ENCODE measurements around the gene ARHGAP22.

Gene ARHGAP22

DNA sequence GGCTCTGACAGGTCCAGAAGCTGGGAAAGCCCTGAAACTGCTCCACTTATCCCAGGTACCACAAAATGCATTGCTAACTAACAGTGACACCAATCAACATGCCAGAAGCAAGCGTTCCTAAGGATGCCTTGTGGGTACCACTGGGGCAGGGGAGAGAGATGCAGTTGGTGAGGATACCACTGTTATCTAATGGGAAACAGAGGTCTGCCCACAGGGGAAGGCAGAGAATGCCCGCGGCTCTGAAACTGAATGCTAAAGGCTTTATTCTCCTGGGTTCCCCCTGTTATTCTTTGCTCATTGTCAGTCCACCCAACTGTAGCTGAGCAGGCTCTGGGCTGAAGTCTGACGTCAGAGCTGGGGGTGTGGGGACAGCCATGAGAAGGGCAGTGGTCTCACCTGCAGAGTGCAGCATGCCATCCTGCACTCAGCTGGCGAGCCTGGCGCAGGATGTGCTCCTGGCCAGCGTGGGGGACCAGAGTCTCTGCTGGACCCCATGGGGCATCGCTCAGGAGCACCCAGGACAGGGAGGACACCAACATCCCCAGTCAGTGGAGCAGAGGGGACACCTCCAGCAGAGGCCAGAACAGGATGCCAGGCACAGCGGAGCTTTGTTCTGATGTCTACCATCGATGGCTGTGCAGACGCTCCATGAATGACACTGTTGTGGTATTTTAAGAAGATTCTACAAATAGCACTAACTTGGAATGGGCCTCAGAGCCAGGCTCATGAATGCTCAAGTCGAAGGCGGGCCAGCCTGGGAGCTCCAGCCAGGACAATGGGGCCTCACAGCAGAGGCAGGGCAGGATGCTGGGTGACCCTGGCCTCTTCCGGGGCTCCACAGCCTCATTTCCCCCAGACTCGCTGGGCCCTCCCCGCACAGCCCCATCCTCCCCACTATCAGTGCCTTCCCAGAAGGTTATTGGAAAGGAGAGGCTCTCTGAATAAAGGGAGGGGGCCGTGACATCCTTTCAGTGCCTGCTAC, 95.8 kb downstream of the ARHGAP22 start:
- DNase-seq, result no peak

DNA sequence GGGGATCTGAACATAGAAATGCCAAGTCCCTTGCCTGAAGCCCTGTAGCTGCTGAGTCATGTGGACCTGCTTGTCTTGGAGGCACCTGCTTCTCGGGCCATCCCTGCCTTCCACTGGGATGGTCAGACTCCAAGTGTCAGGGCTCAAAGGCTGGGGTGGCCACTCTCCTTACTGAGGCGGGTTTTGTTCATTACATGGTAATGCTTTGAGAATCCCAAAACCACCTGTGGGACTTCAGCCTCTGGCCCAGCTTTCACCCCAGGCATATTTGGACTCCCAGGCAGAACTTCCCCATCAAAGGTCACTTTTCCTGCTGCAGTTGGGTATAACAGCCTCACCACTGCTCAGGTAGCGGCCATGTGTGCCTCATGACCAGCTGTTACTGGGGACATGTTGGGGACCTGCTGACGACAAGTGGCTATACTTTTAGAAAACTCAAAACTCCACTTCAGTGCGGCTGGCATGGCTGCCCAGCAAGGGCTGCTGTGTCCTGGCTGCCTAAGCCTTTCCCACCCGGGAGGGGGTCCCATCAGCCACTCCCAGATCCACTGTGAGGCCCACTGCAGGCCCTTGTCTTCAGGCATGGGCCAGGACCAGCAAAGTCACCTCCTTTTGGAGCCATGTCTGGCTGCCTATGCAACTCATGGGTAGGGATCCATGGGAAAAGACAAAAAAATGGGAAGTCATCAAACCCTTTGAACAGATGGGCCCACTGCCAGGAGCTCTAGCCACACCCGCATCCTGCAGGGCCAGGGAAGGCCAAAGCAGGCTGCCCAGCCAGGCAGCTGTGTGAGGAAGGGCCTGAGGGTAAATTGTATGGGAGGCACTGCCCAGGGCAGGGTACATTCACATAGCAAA, 96.7 kb downstream of the ARHGAP22 start:
- DNase-seq, result no peak

DNA sequence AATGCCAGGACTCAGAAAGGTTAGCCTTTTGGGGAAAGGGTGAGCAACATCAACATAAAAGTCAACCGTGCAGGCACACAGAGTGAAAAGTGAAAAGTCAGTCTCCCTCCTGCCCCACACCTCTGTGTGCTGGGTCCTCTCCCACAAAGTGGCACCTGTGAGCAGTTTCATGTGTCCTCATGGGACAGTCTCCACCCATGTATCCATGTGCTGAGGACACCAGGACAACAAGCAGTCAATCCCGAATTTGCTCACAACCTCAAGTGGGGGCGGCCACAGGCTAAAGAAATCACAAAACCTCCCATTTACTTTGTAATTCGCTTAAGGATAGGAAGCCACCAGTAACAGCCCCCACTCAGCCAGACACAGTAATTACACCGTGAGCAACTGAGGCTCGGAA, 97.4 kb downstream of the ARHGAP22 start:
- DNase-seq, result no peak

DNA sequence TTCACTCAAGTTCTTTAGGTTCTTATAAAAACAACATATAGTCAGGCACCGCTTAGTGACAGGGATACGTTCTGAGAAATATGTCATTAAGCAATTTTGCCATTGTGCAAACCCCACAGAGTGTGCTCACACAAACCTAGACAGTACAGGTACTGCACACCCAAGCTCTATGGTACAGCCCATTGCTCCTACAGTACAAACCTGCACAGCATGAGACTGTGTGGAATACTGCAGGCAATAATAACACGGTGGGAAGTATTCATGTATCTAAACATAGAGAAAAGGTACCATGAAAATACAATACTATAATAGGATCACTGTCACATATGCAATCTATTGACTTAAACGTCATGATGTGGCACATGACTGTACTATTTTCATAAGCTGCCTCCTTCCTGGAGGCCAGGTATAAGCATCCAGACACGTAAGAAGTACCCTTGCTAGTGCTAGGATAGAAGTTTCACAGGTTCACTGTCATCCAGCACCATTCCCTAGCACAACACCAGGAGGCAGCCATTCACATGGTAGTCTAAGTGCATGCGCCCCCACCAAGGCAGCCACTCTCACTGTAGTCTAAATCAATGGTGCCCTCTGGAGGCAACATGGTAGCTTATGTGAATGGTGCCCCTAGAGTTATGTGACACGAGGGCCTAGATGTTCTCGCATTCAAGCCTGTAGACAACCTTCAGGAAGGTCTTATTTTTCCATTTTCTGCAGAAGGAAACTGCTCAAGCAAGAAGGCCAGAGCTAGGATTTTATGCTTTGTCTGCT, 98.5 kb downstream of the ARHGAP22 start:
- no peak for DNase-seq

DNA sequence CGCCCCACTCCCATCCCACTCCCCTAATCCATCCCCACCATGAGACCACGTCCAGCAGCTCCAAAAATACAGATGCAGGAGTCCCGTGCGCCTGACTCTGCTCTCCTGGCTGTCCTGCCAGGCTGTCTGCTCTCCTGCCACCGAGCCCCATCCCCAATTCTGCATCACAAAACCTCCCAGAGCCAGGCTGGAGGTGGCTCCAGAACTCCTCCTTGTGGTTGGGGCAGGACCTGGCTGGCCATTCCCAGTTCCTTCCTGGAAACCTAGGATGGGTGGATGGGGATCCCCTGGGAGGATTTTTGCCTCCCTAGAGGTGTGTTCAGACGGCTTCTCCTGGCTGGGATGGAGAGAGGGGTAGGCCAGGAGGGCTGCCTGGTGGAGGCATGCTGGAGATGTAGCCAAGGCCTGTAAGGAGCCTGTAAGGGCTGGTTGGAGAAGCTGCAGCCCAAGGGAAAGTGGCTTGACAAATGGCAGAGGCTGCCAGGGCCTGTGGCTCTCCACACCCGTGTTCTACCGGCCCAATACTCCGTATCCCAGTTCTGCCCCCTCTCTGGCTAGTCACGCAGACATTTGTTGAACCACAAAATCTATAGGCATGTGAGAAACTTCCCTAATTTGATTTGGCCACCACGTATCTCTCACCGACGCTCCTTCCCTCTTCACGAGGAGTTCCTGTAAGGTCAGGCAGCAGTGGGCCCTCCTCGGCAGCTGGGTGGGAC, 99.3 kb downstream of the ARHGAP22 start:
- no peak for DNase-seq

DNA sequence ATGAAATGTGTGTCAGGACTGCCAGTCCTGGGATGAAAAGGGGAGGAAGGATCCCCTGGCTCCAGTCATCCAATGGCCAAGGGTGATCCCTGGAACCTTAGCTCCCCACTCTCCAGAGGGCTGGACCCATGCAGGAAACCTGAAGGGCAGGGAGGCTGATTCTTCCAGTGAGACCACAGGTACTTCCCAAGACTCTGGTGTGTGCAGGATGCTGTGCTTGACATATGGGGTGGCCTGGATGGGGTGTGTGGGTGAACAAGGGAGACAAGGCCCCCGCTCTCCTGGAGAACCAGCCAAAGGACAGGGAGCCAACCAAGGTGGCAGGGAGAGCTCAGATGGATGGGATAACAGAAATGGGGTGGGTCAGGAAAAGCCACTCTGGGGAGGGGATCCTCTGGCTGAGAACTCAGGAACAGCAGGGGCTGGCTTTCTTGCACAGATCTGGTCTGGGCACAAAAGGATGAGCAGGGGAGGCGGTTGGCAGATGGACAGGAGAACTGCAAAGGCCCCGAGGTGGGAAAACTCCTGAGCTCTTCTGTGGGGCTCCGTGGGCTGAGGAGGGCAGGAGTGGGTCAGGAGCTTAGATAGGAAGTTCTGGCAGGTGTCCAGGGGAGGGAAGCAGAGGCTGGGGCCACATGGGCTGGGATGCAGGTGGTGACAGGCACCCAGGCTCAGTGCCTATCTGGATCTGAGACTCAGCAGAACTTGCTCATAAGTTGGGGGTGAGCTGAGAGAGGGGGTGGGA, 100.6 kb downstream of the ARHGAP22 start:
- DNase-seq, result no peak

DNA sequence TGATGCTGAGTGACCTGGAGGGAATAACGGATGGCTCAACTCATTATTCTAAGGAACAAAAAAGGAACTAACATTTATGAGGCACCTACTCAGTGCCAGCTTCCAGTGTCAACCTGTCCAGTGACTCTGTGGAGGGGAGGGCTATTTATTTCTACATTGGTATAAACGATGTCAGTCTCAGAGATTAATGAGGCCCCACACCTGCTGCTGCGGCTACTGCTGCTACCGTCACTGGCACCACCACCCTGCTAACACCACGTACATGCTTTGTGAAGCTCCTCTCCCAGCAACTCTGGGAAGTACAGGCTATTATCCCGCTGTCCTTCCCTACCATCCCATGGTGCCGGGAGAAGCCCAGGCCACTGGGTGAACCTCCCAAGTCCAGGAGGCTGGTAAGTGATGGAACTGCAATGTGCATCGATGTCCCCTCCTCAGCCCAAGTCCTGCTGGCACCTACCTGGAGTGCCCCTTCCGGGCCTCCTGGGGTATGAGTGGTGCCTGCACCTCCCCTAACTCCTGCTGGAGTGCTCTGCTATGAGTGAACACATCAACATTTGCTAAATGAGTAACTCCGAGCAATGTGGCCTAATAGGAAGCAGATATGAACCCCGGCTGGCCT, 101.5 kb downstream of the ARHGAP22 start:
- DNase-seq, result no peak

DNA sequence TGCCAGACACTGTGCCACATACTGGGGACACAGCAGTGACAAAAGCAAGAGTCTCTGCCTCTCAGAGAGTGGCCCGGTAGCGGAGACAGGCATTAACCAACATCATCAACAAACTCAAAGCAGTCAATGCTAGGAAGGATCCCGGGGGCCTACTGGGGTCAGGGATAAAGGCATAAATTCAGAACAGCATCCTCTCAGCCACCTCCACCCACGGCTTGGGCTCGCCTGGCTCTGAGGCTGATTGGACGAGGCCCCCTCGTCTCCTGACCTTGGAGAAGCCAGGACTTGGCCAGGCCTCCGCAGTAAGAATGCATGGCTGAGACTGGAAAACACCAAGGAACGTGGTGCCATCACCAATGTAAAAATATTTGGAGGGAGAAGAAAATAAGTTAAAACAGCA, 102.1 kb downstream of the ARHGAP22 start:
- no peak for DNase-seq

DNA sequence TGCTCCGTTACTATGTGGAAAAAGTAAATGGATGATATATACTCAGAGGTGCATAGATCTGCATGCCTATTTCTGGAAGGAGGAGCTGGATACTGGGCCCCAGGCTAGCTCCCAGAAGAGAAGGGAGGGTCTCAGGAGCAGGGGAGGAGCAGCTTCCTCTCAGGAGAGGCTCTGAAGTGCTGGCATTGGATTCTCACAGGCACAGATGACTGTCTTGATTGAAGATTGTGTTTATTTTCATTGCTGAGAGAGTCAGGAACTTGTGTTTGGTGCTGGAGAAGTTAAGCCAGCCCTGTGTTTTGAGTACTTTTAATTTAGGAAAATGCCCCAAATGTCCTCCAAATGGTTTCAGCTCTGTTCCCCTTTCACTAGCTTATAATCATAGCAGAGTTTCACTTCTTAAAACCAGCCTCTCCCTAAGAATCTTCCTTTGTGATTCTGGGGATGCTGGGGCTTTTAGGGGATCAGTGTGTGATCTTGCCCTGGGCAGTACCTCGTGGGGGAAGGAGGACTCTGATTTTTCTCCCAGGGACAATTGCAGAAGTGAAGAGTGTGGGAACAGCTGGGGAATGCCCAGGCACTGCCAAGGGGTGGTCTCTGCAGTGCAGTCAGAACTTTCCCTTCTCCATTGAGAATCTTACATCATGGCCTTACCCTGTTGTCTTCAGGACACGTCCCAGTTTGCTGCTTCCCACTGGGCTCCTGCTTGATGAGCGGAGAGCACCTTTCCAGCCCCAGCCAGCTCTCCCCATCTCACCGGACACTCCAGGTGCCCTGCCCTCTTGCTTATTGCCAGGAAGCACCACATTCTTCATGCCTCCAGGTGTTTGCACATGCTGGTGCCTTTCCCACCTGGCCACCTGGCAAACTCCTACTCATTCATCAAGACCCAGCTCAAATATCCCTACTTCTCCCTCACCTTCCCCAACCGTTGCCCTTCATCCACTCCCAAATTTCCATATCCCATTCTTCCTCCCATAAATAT, 102.8 kb downstream of the ARHGAP22 start:
- DNase-seq, result no peak

DNA sequence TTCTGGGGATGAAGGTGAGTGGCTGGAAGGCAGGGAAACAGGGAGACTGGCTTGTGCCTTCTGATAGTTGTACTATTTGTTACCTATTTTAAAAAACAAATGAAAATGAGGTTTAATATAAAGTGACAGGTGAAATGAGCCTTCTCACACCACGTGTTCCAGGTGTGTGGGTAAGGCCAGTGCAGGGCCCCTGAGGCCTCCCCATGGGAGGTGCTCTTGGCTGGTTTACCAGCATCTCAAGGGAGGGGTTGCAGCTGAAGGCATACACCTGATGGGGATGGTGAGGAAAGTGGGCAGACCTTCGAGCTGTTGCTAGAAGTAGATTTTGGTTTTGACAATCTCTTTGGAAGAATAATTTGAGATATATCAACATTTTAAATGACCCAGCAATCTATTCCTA, 103.6 kb downstream of the ARHGAP22 start:
- no peak for DNase-seq

DNA sequence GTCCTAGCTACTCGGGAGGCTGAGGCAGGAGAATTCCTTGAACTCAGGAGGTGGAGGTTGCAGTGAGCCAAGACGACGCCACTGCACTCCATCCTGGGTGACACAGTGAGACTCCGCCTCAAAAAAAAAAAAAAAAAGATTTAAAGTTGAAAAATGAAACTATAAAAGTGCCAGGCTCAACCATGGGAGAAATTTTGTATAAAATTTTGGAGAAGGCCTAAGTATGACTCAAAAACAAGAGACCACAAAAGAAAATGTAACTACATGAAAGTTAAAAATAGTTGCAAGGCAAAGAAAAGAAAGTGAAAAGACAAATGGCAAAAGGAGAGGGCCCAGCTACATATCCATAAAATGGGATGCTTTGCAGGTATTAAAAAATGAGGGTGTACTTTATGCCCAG, 104.1 kb downstream of the ARHGAP22 start:
- DNase-seq, result no peak

DNA sequence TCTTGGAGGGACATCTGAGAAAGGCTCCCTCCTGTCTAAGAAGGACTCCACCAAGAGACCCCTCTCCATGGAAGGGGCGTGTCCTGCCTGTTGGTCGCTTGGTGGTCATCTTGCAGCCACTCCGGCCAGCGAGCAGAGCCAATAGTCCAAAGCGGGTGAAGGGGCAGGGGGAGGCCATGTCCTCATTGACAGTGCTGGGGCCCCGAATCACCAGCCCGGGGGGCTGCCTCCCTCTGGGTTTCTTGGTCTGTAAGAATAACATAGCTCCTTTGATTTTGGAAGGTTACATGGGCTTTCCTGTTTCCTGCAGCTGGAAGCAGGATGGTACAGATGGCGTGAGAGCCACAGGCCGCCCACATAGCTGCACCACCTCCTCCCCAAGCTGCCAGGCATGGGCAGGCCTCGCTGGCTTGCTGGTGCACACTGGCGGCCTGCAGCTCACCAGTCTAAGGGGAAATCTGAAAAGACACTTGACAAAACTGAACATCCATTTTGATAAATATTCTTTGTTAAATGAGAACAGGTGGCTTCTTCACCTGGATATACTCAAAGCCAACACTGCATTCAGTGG, 105.8 kb downstream of the ARHGAP22 start:
- DNase-seq, result no peak

DNA sequence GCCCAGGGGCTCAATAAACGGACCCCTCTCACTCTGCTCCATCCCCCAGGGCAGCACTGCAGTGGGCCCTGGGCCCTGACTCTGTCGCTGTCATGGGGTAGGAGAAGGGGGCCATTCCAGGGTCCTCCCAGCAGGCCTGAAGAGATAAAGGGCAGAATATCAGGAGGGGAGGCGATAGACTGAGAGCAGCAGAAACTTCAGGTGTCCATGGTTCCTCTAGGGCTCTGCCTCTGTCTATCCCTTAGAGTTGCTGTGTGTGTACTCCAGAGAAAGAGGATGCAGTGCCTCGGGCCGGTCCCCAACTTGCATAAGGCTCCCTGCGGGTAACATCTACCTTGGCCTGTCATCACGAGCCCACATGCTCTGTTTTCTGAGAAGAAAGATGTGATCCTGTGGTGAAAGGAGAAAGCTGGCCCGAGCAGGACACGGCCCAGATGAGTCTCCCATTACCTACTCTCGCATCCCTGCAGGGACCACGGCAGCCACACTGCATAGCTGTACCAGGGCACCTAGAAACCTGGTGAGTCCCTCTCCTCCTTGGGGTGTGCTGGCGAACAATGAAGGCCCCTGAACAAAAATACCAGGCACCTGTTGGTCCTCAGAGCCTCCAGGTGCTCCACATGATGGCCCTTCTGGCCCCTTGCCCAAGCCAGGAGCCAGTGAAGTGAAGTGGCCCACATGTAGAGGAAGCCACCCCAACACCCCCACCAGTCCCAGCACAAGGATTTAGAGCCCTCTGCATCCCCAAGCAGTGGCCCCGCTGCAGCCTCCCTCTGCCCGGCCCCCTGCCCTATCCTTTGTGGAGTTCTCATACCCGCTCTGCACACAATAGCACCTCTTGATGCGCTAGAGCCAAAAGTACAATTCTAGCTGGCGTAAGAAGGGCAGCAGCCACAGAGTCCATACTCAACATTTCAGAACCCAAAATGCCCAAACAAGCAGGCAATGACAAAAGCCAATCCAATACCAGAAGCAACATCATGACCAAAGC, 106.8 kb downstream of the ARHGAP22 start:
- DNase-seq, result no peak

DNA sequence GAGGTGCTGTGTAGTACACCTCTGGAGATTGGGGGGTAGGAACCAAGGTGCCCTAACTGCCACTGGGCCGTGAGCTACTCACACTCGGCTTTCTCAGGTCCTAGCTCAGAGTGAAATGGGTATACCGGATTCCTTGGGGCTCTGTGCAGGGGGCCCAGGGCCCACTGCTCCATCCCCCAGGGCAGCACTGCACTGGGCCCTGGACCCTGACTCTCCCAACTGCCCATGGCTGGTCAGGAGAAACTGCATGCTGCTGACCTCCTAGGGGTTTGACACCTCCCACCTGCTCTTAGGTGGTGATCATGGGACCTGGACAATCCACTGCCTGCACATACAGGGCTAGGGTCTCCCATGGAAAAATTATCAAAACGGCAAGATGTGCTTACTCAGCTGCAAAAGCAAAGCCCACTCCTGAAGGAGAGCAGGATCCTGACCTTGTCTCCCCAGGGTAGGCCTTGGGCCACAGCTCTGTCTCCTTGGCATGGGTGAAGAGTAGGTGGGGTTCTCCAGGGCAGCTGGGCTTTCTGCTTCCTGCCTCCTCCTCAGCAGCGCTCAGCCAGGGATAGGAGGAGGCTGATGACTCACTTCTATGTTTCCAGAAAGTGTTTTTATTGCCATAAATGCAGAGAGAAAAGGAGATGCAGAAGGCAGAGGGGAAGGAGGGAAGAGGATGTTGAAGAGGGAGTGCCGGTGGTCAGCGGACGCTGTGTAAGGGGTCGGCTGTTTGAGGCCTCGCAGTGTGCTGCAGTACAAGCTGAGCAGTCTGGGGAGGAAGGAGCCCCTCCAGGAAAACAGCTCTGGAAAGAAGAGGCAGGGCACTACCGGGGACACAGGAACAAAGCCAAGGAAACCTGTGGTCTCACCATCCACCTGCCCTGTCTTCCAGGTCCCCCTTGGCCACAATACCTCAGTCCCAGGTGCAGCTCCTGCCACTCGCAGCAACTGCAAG, 107.8 kb downstream of the ARHGAP22 start:
- DNase-seq, result no peak

DNA sequence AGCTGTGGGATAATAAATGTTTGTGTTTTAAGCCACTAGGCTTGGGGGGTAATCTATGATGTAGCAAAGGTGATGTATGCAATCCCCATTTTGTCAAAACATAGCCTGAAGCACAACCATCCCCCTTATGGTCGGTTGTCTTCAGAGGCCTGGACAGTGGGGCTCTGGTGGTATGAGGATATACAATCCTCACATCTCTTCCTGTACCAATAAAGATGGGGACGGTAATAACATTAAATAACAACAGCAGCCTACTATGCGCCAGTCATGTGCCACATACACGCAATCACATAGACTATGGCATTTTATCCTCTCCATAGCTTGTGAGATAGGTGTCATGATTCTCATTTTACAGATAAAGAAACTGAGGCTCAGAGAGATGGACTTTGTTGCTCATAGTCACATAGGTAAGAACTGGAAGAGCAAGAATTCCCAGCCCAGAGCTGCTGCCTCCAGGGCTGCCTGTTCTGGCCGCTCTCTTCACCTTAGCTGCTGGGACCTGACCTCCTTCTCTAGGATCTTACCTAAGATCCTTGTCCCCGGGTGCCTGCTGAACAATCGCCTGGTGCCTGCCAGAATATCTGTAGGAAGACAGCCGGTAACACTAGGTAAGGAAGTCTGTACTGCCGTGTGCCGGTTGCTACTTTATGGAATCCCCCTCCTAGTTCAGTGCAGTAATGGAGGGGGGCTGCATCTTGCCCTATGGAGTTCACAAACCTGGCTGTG, 108.6 kb downstream of the ARHGAP22 start:
- DNase-seq, result no peak
